DMS 273 (cell line): Measurements from ENCODE around the gene DNAJC27.
"Not testable (repeated sequence)": the region's sequence is repeated elsewhere in the genome, so short reads cannot be mapped to it uniquely, and the experiment has no call there.

ENCODE experiments used
- DNase-seq: peaks from one replicate; lab custom pipeline; 2025; ENCODE audit not compliant: unreplicated experiment; lab: John Stamatoyannopoulos, UW

The DNAJC27 gene

GRCh38 chr2:24971536-24972314 is at the start of gene DNAJC27:
DNAJC27 (minus strand) TSS chr2:24971955; CDS start chr2:24971904, 51 bp downstream.
- DNase-seq = peak; percentile 99

DNA sequence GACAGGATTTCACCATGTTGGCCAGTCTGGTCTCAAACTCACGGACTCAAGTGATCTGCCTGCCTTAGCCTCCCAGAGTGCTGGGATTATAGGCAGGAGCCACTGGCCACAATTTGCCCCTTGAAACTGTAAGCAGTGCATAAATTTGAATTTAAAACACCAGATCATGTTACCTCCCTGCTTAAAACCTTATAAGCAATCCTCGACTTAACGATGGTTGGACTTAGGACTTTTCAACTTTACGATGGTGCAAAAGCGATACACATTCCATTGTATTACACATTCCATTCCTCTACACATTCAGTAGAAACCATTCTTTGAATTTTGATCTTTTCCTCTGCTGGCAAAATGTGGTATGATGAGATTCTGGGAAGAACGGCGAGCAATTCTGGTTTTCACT is 46.9 kb upstream of the DNAJC27 start:
- DNase-seq = peak; percentile 25

DNA sequence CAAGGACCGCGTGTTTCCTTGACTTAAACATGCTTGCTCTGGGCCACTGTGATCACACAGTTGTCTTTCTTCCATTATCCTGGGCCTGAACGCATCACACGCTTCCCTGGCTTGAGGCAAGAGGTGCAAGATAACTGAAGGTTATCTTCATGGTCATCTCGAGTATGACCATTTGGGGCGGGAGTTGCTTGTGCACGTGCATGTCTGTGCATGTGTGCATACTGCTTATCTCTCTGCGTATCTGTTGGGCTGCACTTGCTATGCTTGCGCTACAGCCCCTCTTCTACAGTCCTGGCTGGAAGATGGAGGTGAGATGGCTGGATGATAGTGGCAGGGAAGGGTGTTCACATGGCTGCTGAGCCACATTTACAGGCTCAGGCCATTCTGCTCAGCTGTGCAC is 42.9 kb upstream of the DNAJC27 start:
- no peak for DNase-seq

- not testable (repeated sequence) for DNase-seq
These were observed 39.6 kb upstream of the DNAJC27 start for GRCh38 chr2:25011342-25011741.

DNA sequence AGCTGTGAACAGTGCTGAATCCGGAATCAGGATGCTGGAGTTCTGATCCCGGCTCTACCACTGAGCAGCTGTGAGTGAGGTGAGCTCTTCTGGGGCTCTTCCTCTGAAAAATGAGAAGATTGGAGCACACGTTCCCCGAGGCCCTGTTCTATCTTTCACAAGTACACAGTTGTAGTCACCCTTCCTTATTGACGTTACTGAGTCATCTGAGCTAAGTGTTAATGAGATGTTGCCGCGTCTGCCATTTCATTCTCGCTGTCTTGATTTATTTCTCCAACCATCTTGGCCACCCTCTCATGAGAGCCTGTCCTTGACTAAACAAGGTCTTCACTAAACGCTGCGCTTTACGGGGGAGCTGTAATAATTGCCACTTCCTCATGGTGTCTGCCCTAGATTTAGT is 38.2 kb upstream of the DNAJC27 start:
- no peak for DNase-seq

DNA sequence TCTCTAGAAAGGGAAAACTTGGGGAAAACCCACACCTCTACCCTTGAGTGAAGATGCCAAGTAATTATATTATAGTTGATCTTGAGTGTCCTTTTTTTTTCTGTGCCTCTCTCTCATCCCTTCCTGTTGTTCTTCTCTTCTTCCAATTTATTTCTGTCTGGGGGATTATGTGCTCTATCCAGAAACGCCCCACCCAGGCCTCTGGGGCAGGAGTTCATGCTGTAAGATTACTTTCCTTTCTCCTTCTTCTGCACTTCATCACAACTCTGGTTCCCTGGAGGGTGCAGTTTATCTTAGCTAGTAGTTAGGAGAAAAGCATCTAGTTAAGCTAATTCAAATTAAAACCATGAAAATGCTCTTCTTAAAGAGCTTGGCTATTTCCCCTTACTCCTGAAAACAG is 30.3 kb upstream of the DNAJC27 start:
- no peak for DNase-seq

GRCh38 chr2:25001325-25001637 is 29.5 kb upstream of the DNAJC27 start:
- no peak for DNase-seq

- DNase-seq = no peak
These were observed 29.0 kb upstream of the DNAJC27 start for GRCh38 chr2:25000503-25001324.

DNA sequence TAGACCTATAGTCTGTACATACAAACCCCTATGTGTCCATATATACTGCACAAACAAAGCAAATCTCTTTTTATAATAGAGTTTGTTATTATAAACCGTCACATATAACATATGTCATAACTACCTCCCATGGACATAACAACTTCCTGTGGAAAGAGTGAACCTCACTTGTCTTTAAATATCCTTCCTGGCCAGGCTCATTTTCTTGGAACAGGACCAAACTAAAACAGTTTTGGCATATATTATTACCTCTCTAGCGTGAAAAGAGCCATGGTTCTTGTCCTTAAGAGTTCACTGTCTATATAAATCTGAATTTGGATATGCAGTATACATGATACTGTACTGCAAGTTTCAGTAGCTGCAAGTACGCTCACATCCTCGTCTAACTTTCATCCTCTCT is 28.3 kb upstream of the DNAJC27 start:
- DNase-seq = no peak

DNA sequence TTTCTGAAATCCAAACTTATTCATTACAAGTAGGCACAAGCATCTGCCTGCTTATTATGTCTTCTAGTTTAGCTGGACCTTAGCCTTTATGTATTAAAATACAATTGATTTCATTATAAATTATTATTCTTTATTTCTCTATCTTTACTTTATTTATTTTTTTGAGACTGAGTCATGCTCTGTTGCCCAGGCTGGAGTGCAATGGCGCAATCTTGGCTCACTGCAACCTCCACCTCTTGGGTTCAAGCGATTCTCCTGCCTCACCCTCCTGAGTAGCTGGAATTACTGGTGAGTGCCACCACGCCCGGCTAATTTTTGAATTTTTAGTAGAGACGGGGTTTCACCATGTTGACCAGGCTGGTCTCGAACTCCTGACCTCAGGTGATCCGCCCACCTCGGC is 27.3 kb upstream of the DNAJC27 start:
- DNase-seq = not testable (repeated sequence)

- DNase-seq = no peak
These were observed 22.5 kb upstream of the DNAJC27 start for GRCh38 chr2:24994146-24994724.

DNA sequence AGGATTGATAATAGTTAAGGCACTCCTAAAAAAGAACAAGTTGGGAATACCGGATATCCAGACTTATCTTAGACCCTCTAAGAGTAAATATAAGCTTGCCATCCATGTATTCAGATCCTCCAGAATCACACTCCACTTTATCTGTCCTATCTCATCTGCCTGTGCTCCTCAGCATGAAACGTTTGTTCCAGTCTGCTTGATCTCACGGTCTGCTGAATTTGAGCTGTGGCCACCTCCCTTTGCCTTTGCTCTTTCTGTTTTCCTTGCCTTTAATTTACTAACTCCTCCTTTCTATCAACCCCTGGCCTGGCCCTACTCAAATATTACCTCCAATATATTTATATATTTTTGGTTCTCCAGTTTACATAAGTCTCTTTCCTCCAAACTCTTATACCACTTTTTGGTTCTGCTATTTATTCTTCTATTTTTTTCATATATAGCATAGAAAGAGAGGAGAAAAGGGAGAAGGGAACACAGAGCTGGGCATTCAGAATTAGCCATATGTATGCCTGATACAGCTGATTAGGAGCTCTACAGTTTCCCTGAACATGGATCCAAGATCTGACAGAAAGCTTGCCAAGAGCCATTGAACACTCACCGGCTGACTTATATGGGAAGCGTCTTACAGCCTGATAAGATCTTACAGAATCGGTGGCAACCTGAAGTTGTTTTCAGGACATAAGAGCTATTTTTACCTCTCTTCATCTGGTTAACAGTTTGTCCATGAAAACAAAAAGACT is 21.8 kb upstream of the DNAJC27 start:
- DNase-seq = peak; percentile 50

DNA sequence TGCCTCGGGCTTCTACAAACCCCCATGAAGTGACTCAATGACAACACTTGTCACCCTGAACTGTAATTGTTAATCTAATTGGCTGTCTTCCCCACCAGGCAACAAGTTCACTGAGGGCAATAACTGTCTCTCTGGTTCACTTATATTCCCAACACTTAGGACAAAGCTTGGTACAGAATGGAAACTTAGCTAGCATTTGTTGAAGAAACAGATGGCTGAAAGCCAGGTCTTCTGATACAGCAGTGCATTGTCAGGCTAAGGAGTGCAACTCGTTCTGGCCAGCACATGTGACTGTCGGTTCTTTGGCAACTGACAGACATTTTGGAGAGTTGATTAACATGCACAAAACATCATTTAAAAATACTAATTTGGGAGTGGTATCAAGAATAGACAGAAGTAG is 14.6 kb upstream of the DNAJC27 start:
- peak; percentile 33 for DNase-seq

- peak; percentile 71 for DNase-seq
These were observed 13.8 kb upstream of the DNAJC27 start for GRCh38 chr2:24985511-24985910.

GRCh38 chr2:24984912-24985311 is 13.2 kb upstream of the DNAJC27 start:
- peak; percentile 93 for DNase-seq

DNA sequence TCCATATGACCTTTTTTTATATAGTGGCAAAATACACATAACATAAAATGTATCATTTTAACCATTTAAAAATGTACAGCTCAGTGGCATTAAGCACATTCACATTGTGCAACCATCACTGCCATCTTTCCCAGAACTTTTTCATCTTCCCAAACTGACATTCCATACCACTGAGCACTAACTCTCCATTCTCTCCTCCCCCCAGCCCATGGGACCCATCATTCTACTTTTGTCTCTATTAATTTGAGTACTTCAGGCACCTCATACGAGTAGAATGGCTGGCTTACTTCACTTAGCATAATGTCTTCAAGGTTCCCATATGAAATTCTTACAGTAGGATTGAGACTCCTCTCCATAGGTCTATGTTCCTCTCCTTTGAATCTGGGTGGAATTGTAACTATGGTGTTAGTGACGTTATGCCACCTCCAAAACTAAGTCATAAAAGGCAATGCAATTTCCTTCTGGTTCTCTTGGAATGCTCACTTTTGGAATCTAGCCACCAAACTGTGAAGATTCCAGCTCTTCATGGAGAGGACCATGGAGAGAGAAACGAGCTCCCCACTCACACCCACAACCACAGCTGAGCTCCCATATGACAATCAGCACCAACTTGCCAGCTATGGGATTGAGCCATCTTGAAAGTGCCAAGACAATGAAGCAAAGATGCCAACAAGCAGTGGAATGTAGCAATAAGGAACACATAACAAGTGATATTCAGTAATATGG is 9.8 kb upstream of the DNAJC27 start:
- DNase-seq = no peak

DNA sequence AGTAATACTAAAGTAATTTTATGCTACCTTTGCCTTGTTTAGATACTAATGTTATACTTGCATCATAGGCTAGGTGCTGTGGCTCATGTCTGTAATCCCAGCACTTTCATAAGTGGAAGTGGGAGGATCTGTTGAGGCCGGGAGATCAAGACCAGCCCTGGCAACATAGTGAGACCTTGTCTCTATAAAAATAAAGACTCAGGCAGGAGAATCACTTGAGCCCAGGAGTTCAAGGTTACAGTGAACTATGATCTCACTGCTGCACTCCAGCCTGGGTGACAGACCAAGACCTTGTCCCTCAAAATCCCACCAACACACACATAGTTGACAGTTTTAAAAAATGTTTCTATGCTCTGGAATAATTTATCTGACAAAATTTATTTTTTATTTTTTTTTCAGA is 6.9 kb upstream of the DNAJC27 start:
- DNase-seq = no peak

DNA sequence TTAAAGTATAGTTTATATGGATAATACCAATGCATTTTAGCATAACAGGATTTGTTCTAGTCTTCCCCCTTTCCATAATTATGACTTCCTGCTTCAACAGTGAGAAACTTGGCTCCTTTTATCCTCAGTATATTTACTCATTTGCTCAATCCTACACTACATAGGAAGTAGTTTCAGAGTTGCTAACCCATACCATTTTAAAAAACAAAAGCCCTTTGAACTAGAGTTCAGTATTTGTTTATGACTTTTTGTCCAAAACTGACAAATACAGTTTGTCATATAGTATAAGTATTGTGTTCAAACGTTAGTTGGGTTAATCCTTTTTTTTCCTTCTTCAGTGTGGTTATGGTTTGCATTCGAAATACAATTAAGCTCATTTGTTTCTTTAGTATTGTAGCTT is 5.9 kb upstream of the DNAJC27 start:
- no peak for DNase-seq

GRCh38 chr2:24973812-24974211 is 2.1 kb upstream of the DNAJC27 start:
- DNase-seq = peak; percentile 8

- DNase-seq = peak; percentile 65
These were observed 683 bp upstream of the DNAJC27 start for GRCh38 chr2:24972315-24972961.

- DNase-seq = no peak
These were observed 544 bp downstream of the DNAJC27 start for GRCh38 chr2:24971286-24971535.
